Femur (tissue), 1 donor: ENCODE measurements around the gene SCAMP4.
A peak's percentile ranks its signal among the peaks of the same experiment; 100 is the strongest.
"Not testable (repeated sequence)": the region's sequence is repeated elsewhere in the genome, so short reads cannot be mapped to it uniquely, and the experiment has no call there.

Experiments used
- DNase-seq: peaks from one replicate; pipeline ENCODE4 v3.0.0-alpha.2; 2017

Gene SCAMP4

GRCh38 chr19:1884291-1884718 lies 20.9 kb upstream of the SCAMP4 start:
- peak; percentile 28 for DNase-seq

GRCh38 chr19:1884719-1885334 lies 20.4 kb upstream of the SCAMP4 start:
- peak; percentile 38 for DNase-seq

DNA sequence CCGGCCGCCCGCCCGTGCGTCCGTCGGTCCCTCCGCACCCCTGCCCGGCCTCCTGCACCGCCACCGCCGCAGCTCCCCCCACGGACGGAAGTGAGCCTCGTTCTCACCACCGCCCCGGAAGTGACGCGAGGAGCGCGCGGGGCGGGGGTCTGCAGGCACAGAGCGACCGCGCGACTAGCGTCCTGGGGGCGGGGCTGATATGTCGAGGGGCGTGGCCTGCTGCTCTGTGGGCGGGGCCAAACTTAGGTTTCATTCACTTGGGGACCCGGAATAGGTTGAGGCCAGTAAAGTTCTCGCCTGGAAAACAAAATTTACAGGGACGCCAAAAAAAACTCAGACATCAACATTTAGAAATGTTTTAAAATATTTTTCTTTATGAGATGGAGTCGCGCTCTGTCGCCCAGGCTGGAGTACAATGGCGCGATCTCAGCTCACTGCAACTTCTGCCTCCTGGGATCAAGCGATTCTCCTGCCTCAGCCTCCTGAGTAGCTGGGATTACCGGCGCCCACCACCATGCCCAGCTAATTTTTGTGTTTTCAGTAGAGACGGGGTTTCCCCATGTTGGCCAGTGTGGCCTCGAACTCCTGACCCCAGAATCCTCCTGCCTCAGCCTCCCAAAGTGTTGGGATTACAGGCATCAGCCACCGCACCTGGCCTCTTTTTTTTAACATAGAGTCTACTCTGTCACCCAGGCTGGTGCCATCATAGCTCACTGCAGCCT lies 19.6 kb upstream of the SCAMP4 start, which contains the start of gene ABHD17A:
TSS of gene ABHD17A (minus strand) at position 99 of the 722 bp plus-strand sequence. CDS start 3,930 bp downstream, outside the sequence.
- peak; percentile 97 for DNase-seq

DNA sequence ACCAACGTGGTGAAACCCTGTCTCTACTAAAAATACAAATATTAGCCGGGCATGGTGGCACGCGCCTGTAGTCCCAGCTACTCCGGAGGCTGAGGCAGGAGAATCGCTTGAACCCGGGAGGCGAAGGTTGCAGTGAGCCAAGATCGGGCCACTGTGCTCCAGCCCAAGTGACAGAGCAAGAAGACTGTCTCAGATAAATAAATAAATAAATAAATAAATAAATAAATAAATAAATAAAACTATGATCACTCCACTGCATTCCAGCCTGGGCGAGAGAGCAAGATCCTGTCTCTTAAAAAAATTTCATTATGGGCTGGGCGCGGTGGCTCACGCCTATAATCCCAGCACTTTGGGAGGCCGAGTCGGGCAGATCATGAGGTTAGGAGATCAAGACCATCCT lies 18.8 kb upstream of the SCAMP4 start:
- not testable (repeated sequence) for DNase-seq

- DNase-seq = no peak
These were observed 16.8 kb upstream of the SCAMP4 start for GRCh38 chr19:1888385-1888784.

DNA sequence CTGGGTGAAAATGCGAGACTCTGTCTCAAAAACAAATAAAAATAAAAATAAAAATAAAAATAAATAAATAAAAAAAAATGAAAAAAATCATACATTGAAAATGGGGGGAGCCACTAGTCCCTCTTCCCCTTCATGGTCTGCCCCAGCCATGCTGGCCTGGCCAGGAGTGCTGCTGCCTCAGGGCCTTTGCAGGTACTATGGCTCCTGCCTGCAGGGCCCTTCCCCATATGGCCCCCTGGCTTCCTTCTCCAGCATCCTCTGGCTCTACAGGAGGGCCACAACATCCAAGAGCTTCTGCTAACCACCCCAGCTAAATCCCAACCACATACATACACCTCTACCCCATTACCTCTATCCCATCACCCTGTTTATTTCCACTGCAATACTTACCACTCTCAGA lies 15.3 kb upstream of the SCAMP4 start:
- DNase-seq = no peak

- DNase-seq = no peak
These were observed 11.4 kb upstream of the SCAMP4 start for GRCh38 chr19:1893791-1894190.

GRCh38 chr19:1896508-1896907 lies 8.7 kb upstream of the SCAMP4 start:
- no peak for DNase-seq

DNA sequence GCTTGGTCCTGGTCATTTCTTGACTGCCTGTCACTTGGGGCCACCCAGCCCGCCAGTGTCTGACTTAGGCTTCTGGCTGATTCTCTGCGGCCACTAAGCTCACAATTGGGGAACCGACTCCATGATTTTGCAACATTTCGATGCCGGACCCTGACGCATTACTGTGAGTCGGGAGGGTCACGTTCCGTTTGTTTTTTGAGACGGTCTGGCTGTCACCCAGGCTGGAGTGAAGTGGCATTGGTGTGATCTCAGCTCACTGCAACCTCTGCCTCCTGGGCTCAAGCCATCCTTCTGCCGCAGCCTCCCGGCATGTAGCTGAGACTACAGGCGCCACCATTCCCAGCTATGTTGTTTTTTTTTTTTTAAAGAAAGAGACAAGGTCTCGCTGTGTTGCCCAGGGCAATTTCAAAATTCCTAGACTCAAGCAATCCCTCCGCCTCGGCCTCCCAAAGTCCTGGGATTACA lies 3.2 kb upstream of the SCAMP4 start:
- DNase-seq = no peak

GRCh38 chr19:1902923-1903322 lies 2.3 kb upstream of the SCAMP4 start:
- no peak for DNase-seq

DNA sequence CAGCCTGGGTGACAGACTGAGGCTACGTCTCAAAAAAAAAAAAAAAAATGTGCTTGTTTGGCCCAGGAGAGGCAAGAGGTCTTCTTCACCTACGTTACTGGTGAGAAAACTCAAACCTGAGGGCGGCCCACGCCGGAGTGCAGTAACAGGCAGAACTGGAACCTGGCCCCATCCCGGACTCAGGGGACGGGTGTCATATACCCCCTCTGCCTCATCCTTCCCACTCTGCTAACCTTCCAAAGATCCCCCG lies 414 bp upstream of the SCAMP4 start:
- no peak for DNase-seq

- DNase-seq = no peak
These were observed 720 bp downstream of the SCAMP4 start for GRCh38 chr19:1905863-1906375.

- no peak for DNase-seq
These were observed 1.9 kb downstream of the SCAMP4 start for GRCh38 chr19:1906985-1907562.

GRCh38 chr19:1907563-1908363 lies 2.6 kb downstream of the SCAMP4 start:
- DNase-seq = no peak

- DNase-seq = no peak
These were observed 3.1 kb downstream of the SCAMP4 start for GRCh38 chr19:1908364-1908678.

DNA sequence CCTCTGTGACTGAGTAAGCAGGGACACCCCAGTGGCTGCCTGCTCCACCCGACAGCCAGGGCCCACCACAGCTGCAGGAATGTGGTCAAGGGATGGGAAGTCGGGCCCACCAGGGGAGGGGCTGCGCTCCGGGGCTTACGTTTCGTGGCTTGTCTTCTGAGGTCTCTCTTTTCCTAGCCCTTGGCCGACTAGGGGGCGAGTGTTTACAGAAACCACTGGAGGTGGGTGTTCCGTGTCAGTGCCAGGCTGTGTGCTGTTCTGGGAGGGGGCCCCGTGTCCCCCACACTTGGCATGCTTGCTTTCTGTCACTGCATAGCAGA lies 4.5 kb downstream of the SCAMP4 start:
- no peak for DNase-seq

- DNase-seq = no peak
These were observed 5.0 kb downstream of the SCAMP4 start for GRCh38 chr19:1910177-1910576.

DNA sequence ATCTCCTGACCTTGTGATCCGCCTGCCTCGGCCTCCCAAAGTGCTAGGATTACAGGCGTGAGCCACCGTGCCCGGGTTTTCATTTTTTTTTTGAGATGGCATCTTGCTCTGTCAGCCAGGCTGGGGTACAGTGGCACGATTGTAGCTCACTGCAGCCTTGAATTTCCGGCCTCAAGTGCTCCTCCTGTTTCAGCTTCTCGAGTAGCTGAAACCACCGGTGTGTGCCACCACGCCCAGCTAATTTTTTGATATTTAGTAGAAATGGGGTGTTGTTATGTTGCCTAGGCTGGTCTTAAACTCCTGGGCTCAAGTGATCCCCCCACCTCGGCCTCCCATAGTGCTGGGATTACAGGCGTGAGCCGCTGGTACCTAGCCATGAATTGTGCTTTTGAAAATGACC lies 5.9 kb downstream of the SCAMP4 start:
- DNase-seq = no peak

- DNase-seq = no peak
These were observed 6.8 kb downstream of the SCAMP4 start for GRCh38 chr19:1911995-1912394.

DNA sequence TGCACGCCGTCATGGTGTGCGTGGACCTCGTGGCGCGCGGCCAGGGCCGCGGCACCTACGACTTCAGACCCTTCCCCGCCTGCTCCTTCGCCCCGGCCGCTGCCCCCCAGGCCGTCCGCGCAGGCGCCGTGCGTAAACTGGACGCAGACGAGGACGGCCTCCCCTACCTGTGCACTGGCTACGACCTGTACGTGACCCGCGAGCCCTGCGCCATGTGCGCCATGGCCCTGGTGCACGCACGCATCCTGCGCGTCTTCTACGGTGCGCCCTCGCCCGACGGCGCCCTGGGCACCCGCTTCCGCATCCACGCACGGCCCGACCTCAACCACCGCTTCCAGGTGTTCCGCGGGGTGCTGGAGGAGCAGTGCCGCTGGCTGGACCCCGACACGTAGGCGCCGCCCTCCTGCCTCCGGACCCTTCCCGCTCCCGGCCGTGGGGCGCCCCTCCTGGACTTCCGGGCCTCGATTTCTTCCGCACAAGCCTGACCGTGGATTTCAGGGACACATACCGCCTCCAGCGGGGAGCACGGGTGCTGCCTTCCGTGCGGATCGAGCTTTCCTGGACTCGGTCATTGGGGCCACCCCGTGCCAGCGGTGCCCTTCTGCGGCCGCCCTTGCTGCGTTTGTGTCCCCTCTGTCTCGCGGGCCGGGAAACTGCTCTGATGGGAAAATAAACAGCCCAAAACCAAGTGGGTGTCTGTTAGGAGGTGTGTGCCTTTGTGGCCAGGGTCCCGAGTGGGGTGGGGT lies 7.7 kb downstream of the SCAMP4 start:
- no peak for DNase-seq

GRCh38 chr19:1913781-1914577 lies 8.8 kb downstream of the SCAMP4 start:
- no peak for DNase-seq

DNA sequence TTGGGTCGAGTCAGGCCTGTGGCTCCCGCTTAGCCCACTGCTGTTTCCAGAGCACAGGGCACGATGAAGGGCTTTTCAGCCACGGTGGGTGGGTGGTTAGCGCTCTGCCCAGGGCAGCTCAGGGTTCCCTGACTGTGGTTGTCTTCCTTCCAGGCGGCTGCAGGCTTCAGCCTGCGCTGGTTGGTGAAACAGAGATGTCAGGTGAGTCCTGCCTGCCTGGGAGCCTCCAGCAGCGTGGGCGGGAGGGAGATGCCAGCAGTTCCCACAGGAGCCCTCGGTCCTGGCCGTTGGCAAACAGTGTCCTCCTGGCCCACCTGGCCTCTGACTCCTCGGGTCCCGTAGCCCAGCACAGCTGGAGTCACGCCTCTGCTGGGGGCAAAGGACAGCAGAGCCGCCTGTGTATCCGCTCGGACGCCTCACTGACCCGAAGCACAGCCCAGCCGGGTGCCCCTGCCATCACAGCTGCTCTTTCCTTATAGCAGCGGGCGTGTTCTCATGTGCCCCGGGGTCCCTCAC lies 9.7 kb downstream of the SCAMP4 start:
- DNase-seq = no peak
